ENCODE results near the gene PEPD. TPM values are rescaled to one million over a fixed set of nuclear protein-coding genes. Genes with fewer than 3 reads are reported as not detected.

Gene PEPD
- total and polyA plus RNA-seq, 10 of the 15 experiments (the other 5 are each of a cell fraction or from before 2014, with no cell fraction given), result 1.4 to 52.0 (median 20.2) TPM

- no peak for TF ChIP-seq USF2 (IDR thresholded peaks at IDR 0.05; ENCODE audit: borderline replicate concordance, low read depth, low read length)
These were observed 178.3 kb downstream of the PEPD start (continued) for GRCh38 chr19:33343301-33343700.

- POLR2A ChIA-PET, result no interaction called here
- WGBS (ENCODE audit: insufficient coverage, insufficient replicate concordance, low lambda C conversion rate, missing lambda C conversion rate), result 41% methylated on average over 2 of the region's 2 CpGs
- ATAC-seq, result no peak
- TF ChIP-seq SREBF1 (IDR thresholded peaks at IDR 0.05; ENCODE audit: low read length) (no peak), ATF3 (IDR thresholded peaks at IDR 0.05; ENCODE audit: borderline replicate concordance, extremely low read depth, low read depth, low read length) (no peak), KDM1A (IDR thresholded peaks at IDR 0.05; ENCODE audit: borderline replicate concordance) (no peak), KAT2A (conservative IDR thresholded peaks at IDR 0.05; ENCODE audit: control insufficient read depth, low read depth, low read length) (no peak), TCF7 (IDR thresholded peaks at IDR 0.05; ENCODE audit: borderline replicate concordance) (no peak), E2F8 (IDR thresholded peaks at IDR 0.05; ENCODE audit: low read depth, partially characterized antibody) (no peak), ZNF622 (IDR thresholded peaks at IDR 0.05) (no peak), EED (IDR thresholded peaks at IDR 0.05; ENCODE audit: low read depth) (no peak), ZBTB40 (IDR thresholded peaks at IDR 0.05; ENCODE audit: borderline replicate concordance) (no peak), TBL1XR1 (IDR thresholded peaks at IDR 0.05; ENCODE audit: low read depth, low read length) (no peak)
These were observed 180.6 kb downstream of the PEPD start for GRCh38 chr19:33340991-33341390.

More at GRCh38 chr19:33340991-33341390, 180.6 kb downstream of the PEPD start:
- no peak overlapping the region for H2AFZ ChIP-seq (ENCODE audit: control insufficient read depth, low read depth, low read length)
- no peaks in the 10 kb centered on the region for H3K4me1 ChIP-seq (ENCODE audit: control insufficient read depth, insufficient read depth, low read length)
- intact Hi-C loops (cut with micrococcal nuclease; ENCODE audit: unreplicated experiment) (no loop called here), in situ Hi-C loops (cut with MboI) (no loop called here)
- H3K79me2 ChIP-seq (ENCODE audit: control insufficient read depth, insufficient read depth, low read length), result no peaks in the 10 kb centered on the region
- no peak overlapping the region for H3K4me3 ChIP-seq
- CTCF ChIA-PET, result no interaction called here
- H3K9me3 ChIP-seq (replicated peaks; ENCODE audit: control insufficient read depth, insufficient read depth, low read length), result no peaks in the 10 kb centered on the region
- no peaks in the 10 kb centered on the region for H3K36me3 ChIP-seq (ENCODE audit: control insufficient read depth in 2 of 2, insufficient read depth in 2 of 2, low read length in 1 of 2)
- no TSS peak for BruUV-seq (replicated peaks)
- SMC1A ChIA-PET (ENCODE audit: uncharacterized antibody, unreplicated experiment), result no interaction called here
- RAD21 ChIA-PET (ENCODE audit: unreplicated experiment), result no interaction called here
- H4K20me1 ChIP-seq (ENCODE audit: control insufficient read depth, insufficient read depth), result no peaks in the 10 kb centered on the region
- no peaks in the 10 kb centered on the region for H3K27me3 ChIP-seq (replicated peaks in 1 of 2; ENCODE audit: control insufficient read depth in 2 of 2, insufficient read depth in 2 of 2, low read length in 1 of 2)
- no peak overlapping the region for H3K27ac ChIP-seq (ENCODE audit: control insufficient read depth, insufficient read depth)
- no peak overlapping the region for H3K9ac ChIP-seq (ENCODE audit: control insufficient read depth, insufficient read depth, low read length)
- FAIRE-seq (no peak), DNase-seq (ENCODE audit: low read depth, low spot score) (no peak)
- H3K4me2 ChIP-seq (ENCODE audit: control insufficient read depth, insufficient read depth), result no peak overlapping the region
